Activated CD4-positive, alpha-beta T cell treated with anti-CD3 and anti-CD28 coated beads, Interleukin-2, amount 10 ng/mL, durations not matched to agents 7 days and 5 days (primary cell): Measurements from ENCODE around the gene PFKM. TPM values are rescaled to one million over a fixed set of nuclear protein-coding genes. Genes with fewer than 3 reads are reported as not detected.
"Not testable (repeated sequence)": the region's sequence is repeated elsewhere in the genome, so short reads cannot be mapped to it uniquely, and the experiment has no call there.

ENCODE experiments used
- CTCF ChIA-PET: fragments of 350-600 bp; sonication (Branson Sonifier 250); formaldehyde crosslinking; loops from one replicate; lab custom pipeline; 2021; ENCODE audit warnings: antibody characterized with exemption; lab: Charles Lee
- POLR2A ChIA-PET: fragments of 350-600 bp; sonication (Branson Sonifier 250); formaldehyde crosslinking; loops from one replicate; lab custom pipeline; 2021; ENCODE audit warnings: antibody characterized with exemption; lab: Charles Lee
- DNase-seq: peaks from one replicate; pipeline ENCODE4 v3.0.0-alpha.2; 2020
- H3K27ac Mint-ChIP-seq: one replicate; pipeline ENCODE4 v1.8.0; 2021; ENCODE audit warnings: mild to moderate bottlenecking, moderate library complexity, mixed read lengths
- H3K27me3 Mint-ChIP-seq: one replicate; pipeline ENCODE4 v1.8.0; 2021; ENCODE audit warnings: mixed read lengths
- H3K36me3 Mint-ChIP-seq: one replicate; pipeline ENCODE4 v1.8.0; 2021; ENCODE audit warnings: low read depth, mixed read lengths
- H3K4me1 Mint-ChIP-seq: one replicate; pipeline ENCODE4 v1.8.0; 2021; ENCODE audit warnings: mixed read lengths
- H3K4me3 Mint-ChIP-seq: one replicate; pipeline ENCODE4 v1.8.0; 2021; ENCODE audit warnings: mild to moderate bottlenecking, moderate library complexity, mixed read lengths
- H3K9me3 Mint-ChIP-seq: one replicate; pipeline ENCODE4 v1.8.0; 2021; ENCODE audit warnings: mixed read lengths
- total RNA-seq, 2 experiments: library from RNA; stranded (reverse); gene quantifications; one replicate each; pipeline ENCODE4 v1.2.3, GENCODE V29; 2021

The PFKM gene
- total RNA-seq, 2 experiments from 2014 or later, result 16.0 to 19.5 TPM

DNA sequence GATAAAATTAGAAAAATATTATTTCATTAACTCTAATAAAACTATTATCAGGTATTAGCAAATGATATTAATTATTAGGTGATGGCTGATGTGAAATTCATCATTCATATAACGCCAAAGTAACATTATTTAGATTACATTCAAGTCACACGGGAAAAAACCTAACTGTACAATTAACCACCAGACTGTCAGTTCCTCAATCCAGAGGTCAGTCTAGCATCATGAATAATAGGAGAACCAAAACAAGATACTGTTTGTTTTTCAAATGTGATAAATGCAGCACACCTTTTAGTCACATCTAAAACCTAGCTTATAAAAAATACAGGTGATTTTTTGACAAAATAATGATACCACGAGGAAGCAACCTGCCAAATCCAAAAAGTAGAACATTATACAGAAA is 32.8 kb upstream of the PFKM start:
- no peak overlapping the region for H3K4me3 Mint-ChIP-seq
- H3K36me3 Mint-ChIP-seq, result peaks cover 39% of the 10 kb centered on the region
- CTCF ChIA-PET, result no interaction called here
- POLR2A ChIA-PET, result no interaction called here
- no peak for DNase-seq
- no peak overlapping the region for H3K27ac Mint-ChIP-seq
- no peaks in the 10 kb centered on the region for H3K4me1 Mint-ChIP-seq
- H3K9me3 Mint-ChIP-seq, result no peaks in the 10 kb centered on the region
- H3K27me3 Mint-ChIP-seq, result no peaks in the 10 kb centered on the region

DNA sequence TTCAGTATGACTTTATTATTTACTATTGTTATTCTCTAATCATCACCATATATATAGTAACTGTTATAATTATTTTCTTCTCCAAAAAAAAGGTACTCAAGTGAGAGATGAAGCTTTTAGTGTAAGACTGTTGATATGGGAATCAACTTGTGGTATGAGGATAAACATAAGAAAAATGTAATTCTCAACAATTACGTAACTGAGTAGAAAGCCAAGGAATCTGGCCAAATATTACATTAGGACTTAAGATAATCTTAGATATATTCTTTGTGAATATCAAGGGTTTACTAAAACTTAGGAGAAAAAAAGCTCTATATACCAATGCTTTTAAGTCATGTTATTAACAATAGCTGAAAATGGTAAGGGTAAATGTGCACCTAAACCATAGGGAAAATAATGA is 26.6 kb upstream of the PFKM start:
- no peak for DNase-seq
- ChIA-PET CTCF (interaction anchor here (0.6 to 1.2 kb wide), 2 partner anchors 14 to 1208 kb away, joined by 4 to 5 read pairs; no protein-coding TSS in a partner anchor), POLR2A (no interaction called here)
- no peaks in the 10 kb centered on the region for H3K27me3 Mint-ChIP-seq
- no peak overlapping the region for H3K4me3 Mint-ChIP-seq
- peaks cover 36% of the 10 kb centered on the region for H3K36me3 Mint-ChIP-seq
- no peaks in the 10 kb centered on the region for H3K9me3 Mint-ChIP-seq
- H3K27ac Mint-ChIP-seq, result no peak overlapping the region
- H3K4me1 Mint-ChIP-seq, result peaks cover 6% of the 10 kb centered on the region

DNA sequence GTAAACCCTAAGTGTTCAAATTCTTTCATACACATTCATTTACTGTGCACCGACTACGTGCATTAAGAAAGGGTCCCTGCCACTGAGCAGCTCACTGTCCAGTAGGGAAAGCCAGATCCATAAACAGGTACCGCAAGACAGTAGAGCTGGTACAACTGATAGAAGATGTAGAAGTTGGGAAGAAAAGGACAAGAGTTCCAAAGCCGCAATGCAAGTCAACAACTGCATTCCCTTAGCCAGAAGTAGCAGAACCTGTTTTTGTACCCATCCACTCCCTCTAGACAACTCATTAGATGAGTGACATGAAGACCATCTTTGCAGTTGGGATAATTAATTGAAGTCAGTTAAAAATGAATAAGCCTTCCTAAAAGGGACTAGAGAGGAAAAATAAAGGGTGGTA is 14.6 kb upstream of the PFKM start:
- no peak for DNase-seq
- H3K36me3 Mint-ChIP-seq, result peaks cover 4% of the 10 kb centered on the region
- H3K27me3 Mint-ChIP-seq, result peaks cover 2% of the 10 kb centered on the region
- H3K9me3 Mint-ChIP-seq, result no peaks in the 10 kb centered on the region
- peak overlapping the region; percentile 91 for H3K4me3 Mint-ChIP-seq
- ChIA-PET POLR2A (interaction anchor here (1.9 kb wide), 1 partner anchor 53 kb away, joined by 9 read pairs; the partner anchor contains the start of gene ASB8), CTCF (interaction anchor here (0.6 to 1.0 kb wide), 2 partner anchors 16 to 829 kb away, joined by 3 to 4 read pairs; no protein-coding TSS in a partner anchor)
- H3K4me1 Mint-ChIP-seq, result peaks cover 50% of the 10 kb centered on the region
- peak overlapping the region; percentile 91 for H3K27ac Mint-ChIP-seq

DNA sequence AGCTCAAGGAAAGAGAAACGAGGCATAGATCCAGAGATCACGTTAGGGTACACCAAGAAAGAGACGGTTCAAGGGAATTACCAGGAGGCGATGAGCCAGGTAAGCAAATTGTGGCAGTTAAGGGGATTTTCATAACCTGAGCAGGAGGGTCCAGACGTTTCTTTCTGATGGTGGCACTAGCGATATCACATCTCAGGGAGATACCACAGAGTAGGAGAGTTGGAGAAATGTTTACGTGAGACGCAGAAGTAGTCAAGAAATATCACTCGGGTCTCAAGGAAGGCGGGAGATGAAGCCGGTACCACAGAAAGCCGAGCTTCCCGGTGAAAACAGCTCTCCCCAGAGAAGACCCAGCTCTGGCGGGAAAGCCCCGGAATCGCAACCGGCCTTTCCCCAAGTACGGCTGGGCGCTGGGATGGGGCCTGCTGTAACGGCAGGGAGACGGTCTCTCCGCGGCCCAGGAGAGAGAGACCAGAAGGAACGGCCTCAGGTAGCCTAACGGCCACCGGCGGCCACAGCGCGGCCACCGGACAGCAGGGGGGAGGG is 13.8 kb upstream of the PFKM start:
- no peaks in the 10 kb centered on the region for H3K9me3 Mint-ChIP-seq
- H3K27ac Mint-ChIP-seq, result peak overlapping the region; percentile 91
- ChIA-PET CTCF (interaction anchor here (0.6 to 1.0 kb wide), 3 partner anchors 14 to 830 kb away, joined by 3 to 5 read pairs (median 4); partner anchors contain the start of gene PFKM), POLR2A (interaction anchor here (1.9 kb wide), 1 partner anchor 52 kb away, joined by 9 read pairs; the partner anchor contains the start of gene ASB8)
- peak overlapping the region; percentile 91 for H3K4me3 Mint-ChIP-seq
- peak; percentile 37 for DNase-seq
- H3K36me3 Mint-ChIP-seq, result peaks cover 4% of the 10 kb centered on the region
- H3K27me3 Mint-ChIP-seq, result peaks cover 2% of the 10 kb centered on the region
- peaks cover 54% of the 10 kb centered on the region for H3K4me1 Mint-ChIP-seq

DNA sequence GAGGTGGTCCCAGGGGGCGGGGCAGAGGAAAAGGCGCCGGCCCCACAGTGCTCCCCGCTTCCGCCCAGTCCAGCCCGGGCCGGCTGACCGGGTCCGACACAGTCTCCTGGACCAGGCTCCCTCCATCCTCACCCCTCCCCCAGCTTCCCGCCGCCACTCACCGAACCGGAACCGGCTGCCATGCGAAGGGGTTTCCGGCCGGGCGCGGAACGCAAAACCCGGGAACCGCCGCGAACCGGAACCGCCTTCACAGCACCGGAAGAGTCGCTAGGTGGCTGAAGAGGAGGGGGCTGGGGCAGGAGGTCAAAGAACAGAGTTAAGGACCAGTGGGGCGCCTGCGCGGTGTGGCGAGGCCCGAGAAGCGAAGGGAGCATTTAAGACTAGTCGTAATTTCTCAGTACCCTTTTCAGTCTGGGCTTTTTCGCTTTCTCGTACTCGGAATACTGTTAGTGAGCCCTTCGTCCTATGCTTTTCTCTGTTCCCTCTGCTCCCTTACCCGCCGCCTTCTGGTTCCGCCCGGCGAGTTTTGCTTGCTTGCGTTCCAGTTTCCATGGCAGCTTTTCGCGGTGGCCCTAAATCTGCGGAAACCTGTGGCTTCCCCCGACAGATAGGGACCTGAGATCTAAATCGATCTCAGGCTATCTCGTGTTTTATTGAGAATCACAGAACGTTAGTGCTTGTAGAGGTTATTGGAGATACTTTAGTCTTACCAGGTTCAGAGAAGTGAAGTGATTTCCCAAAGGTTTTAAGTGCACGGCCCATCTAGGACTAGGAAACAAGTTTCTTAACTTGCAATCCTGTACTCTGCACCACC is 13.1 kb upstream of the PFKM start, which contains the start of gene SENP1:
Gene SENP1, minus strand, starts transcription at position 213 of the 814 bp plus-strand sequence. CDS start 4,607 bp downstream, outside the sequence.
- CTCF ChIA-PET, result interaction anchor here (0.7 to 1.7 kb wide), 5 partner anchors 13 to 77 kb away, joined by 3 to 5 read pairs (median 4); partner anchors contain the start of genes ASB8 and PFKM
- peak within 1 kb of the TSS; percentile 91 for H3K27ac Mint-ChIP-seq
- H3K27me3 Mint-ChIP-seq, result peaks cover 2% of the 10 kb centered on the region
- H3K4me1 Mint-ChIP-seq, result peaks cover 54% of the 10 kb centered on the region
- H3K4me3 Mint-ChIP-seq, result peak within 1 kb of the TSS; percentile 91
- no peaks in the 10 kb centered on the region for H3K9me3 Mint-ChIP-seq
- peaks cover 4% of the 10 kb centered on the region for H3K36me3 Mint-ChIP-seq
- DNase-seq, result peak; percentile 93
- POLR2A ChIA-PET, result interaction anchor here (1.9 kb wide), 1 partner anchor 51 kb away, joined by 9 read pairs; the partner anchor contains the start of gene ASB8

DNA sequence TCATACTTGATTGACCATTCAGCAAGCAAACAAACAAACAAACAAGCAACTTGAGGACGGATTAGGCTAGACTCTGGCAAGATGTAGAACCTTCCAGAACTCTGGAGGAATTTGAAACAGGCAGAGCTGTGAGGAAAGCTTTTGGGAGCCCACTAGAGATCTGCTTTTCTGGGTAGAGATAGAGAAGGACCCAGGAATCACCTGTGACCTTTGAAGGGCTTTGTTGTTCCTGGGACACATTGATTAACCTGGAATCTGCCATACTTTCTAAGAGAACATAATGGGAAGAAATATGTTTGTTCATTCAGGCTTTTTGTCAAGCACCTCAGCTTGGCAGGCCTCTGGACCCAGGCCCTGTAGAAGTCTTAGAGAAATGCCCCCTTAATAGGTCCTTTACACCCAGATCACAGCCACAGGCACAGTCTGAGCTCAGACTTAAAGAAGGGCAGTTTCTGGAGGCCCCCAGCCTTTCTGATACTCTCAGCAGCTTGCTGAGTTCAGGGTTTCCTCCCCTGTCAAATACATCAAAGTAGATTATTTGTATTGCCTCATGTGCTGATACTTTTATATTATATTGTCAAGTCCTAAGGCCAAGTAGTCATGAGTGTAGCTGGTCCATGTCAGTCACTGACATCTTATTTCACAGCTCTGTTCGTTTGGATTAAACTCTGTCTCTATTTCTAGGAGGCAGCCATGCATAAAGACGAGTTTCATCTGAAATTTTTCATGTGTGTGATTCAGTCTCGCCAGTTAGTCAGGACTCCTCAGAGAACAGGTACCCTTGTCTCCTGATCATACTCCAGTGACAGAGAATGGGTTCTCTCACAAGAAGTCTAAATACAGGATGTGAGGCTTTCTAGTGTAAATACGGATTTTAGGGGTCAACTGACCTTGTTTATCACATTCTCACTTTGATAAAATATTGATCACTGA is 12.2 kb upstream of the PFKM start:
- H3K36me3 Mint-ChIP-seq, result peaks cover 4% of the 10 kb centered on the region
- H3K4me1 Mint-ChIP-seq, result peaks cover 48% of the 10 kb centered on the region
- H3K9me3 Mint-ChIP-seq, result no peaks in the 10 kb centered on the region
- no peak for DNase-seq
- H3K27ac Mint-ChIP-seq, result peak overlapping the region; percentile 91
- H3K4me3 Mint-ChIP-seq, result peak overlapping the region; percentile 91
- ChIA-PET CTCF (interaction anchor here (0.8 to 1.7 kb wide), 6 partner anchors 12 to 442 kb away, joined by 3 to 5 read pairs (median 3); partner anchors contain the start of genes ASB8 and PFKM), POLR2A (no interaction called here)
- H3K27me3 Mint-ChIP-seq, result peaks cover 2% of the 10 kb centered on the region

DNA sequence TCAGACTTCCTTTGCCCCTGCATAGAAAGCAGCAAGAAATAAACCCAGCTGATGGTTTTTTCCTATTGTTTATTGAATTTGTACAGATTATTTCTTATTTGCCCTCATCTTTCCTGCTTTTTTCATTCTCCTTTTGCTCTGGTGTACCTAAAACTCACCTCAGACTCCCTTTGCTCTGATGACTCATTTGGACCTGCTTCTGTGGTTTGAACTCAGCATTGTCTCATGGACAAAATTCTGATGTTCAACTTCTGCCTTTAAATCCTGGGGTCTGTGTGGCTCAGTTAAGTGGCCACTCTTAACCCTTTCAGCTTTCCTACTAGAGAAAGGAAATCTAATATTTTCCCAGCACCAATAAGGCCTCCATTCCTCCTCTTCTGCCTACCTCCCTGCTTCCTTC is 9.7 kb upstream of the PFKM start:
- Mint-ChIP-seq H3K4me1 (peaks cover 32% of the 10 kb centered on the region), H3K27ac (no peak overlapping the region), H3K27me3 (peaks cover 5% of the 10 kb centered on the region), H3K4me3 (no peak overlapping the region), H3K9me3 (no peaks in the 10 kb centered on the region), H3K36me3 (peaks cover 4% of the 10 kb centered on the region)
- ChIA-PET CTCF (interaction anchor here (0.8 kb wide), 1 partner anchor 89 kb away, joined by 3 read pairs; no protein-coding TSS in a partner anchor), POLR2A (no interaction called here)
- no peak for DNase-seq

DNA sequence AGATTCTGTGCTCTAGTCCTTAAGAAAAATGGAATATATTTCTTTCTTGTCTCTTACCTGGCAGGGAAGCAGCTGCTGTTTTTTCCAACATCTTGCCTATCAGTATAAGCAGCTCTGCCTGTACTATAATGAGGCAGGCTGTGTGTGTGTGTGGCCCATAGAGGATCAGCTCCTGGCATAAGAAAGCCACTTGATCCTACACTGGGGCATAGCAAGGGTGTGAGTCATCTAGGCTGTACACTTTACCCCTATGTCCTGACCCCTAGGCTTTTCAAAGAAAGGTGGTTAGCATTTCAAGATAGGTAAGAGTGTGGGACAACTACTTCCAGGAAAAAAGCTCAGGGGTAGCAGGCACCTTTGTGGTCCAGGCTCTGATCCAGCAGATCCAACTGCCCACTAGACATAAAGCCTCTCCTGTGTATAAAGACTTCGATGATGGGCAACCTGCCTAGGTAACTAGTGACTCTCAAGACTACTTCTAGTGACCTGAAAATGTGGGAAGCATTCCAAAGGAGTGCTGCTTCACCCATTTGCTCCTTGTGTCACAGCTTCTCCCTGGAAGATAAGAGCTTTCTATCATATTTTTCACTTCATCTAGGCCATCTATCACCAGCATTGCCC is 8.4 kb upstream of the PFKM start:
- peaks cover 2% of the 10 kb centered on the region for H3K36me3 Mint-ChIP-seq
- DNase-seq, result no peak
- no peak overlapping the region for H3K4me3 Mint-ChIP-seq
- H3K27me3 Mint-ChIP-seq, result peaks cover 13% of the 10 kb centered on the region
- H3K9me3 Mint-ChIP-seq, result no peaks in the 10 kb centered on the region
- no peak overlapping the region for H3K27ac Mint-ChIP-seq
- POLR2A ChIA-PET, result no interaction called here
- CTCF ChIA-PET, result interaction anchor here (1.5 kb wide), 1 partner anchor 9 kb away, joined by 7 read pairs; the partner anchor contains the start of gene PFKM
- peaks cover 28% of the 10 kb centered on the region for H3K4me1 Mint-ChIP-seq

DNA sequence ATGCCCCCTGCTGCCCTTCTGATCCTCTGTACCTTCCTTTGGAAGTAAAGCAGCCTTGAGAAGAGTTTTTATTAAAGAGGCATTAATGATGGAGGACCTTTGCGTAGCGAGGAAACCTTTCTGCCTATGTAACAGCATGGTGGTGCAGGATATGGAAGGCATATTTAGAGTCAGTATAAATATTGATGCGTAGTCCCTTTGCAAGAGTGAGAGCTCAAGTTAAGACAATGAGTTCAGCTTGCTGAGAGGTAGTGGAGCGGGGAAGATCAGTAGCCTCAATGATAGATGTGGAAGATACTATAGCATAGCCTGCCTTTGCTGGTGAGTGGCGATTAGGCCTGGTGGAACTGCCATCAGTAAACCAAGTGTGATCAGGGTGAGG is 7.9 kb upstream of the PFKM start:
- CTCF ChIA-PET, result interaction anchor here (1.5 kb wide), 1 partner anchor 9 kb away, joined by 7 read pairs; the partner anchor contains the start of gene PFKM

DNA sequence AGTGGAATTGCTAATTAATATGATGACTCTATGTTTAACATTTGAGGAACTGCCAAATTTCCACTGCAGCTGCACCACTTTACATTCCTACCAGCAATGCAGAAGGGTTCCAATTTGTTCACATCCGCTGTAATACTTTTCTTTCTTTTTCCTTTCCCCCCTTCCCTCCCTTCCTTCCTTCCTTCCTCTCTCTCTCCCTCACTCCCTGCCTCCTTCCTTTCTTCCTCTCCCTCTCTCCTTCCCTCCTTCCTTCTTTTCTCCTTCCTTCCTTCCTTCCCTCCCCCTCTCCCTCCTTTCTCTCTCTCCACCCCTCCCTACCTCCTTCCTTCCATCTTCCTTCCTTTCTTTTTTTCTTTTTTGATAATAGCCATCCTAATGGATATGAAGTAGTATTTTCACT is 3.2 kb upstream of the PFKM start:
- CTCF ChIA-PET, result no interaction called here
- H3K36me3 Mint-ChIP-seq, result no peaks in the 10 kb centered on the region

More for the DNA sequence above, 7.9 kb upstream of the PFKM start:
- DNase-seq, H3K27ac Mint-ChIP-seq, H3K9me3 Mint-ChIP-seq, H3K36me3 Mint-ChIP-seq, H3K4me3 Mint-ChIP-seq, POLR2A ChIA-PET: not testable (repeated sequence)
- H3K27me3 Mint-ChIP-seq, result peaks cover 13% of the 10 kb centered on the region
- H3K4me1 Mint-ChIP-seq, result peaks cover 27% of the 10 kb centered on the region

DNA sequence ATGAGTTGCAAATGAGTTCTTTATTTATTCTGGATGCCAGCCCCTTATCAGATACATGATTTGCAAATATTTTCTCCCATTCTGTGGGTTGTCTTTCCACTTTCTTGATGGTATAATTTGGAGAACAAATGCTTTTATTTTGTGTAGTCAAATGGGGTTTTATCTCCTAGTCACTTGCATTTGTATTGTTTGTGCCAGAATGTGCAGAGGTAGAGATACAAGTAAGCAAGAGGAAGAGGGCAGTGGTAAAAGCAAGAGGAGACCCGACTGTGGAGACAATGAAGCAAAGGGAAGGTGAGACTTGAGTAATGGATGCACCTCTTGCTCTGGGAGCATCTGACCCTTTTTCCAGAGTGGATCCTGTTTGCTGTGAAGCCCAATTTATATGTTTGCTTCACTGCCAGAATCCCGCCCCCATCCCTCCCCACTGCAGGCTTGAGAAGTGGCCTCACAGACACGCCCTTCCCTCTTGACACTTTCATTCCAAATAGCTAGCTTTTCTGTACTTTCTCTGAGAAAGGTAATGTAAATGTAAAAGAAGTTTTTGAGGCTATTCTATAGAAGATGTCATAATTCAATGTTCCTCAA is 786 bp upstream of the PFKM start:
- H3K36me3 Mint-ChIP-seq, result no peaks in the 10 kb centered on the region
- H3K4me3 Mint-ChIP-seq, result peak overlapping the region; percentile 99
- peaks cover 24% of the 10 kb centered on the region for H3K4me1 Mint-ChIP-seq
- CTCF ChIA-PET, result interaction anchor here (1.0 kb wide), 1 partner anchor 26 kb away, joined by 3 read pairs; no protein-coding TSS in a partner anchor
- POLR2A ChIA-PET, result no interaction called here
- DNase-seq, result no peak
- H3K9me3 Mint-ChIP-seq, result no peaks in the 10 kb centered on the region
- H3K27me3 Mint-ChIP-seq, result peaks cover 20% of the 10 kb centered on the region
- H3K27ac Mint-ChIP-seq, result no peak overlapping the region

More for the DNA sequence above, 3.2 kb upstream of the PFKM start:
- Mint-ChIP-seq H3K4me3 (no peak overlapping the region), H3K27me3 (peaks cover 20% of the 10 kb centered on the region), H3K27ac (no peak overlapping the region), H3K9me3 (no peaks in the 10 kb centered on the region), H3K4me1 (peaks cover 22% of the 10 kb centered on the region)
- POLR2A ChIA-PET, result no interaction called here
- DNase-seq, result no peak
